ENCODE data around the gene ZNF280B. TPM values are rescaled to one million over a fixed set of nuclear protein-coding genes. Genes with fewer than 3 reads are reported as not detected.

ZNF280B gene
- total and polyA plus RNA-seq, 9 of the 15 experiments (the other 6 are each of a cell fraction or from before 2014, with no cell fraction given), result 7.7 to 29.9 (median 20.0) TPM

- TF ChIP-seq ARID3B (CRISPR knock-in tag; IDR thresholded peaks at IDR 0.05; ENCODE audit: borderline replicate concordance), result 0 out of 2 replicates have a peak, but pooled peaks have one; percentile 84
- TF ChIP-seq MTF1 (CRISPR knock-in tag; IDR thresholded peaks at IDR 0.05; ENCODE audit: borderline replicate concordance), result no peak
- peak; percentile 88; the same call in 1 of the 2 replicates for TF ChIP-seq ZFPM2 (CRISPR knock-in tag; IDR thresholded peaks at IDR 0.05)
- no peak for TF ChIP-seq SOX6 (IDR thresholded peaks at IDR 0.05)
- TF ChIP-seq FOXP1 (CRISPR knock-in tag; IDR thresholded peaks at IDR 0.05), result 0 out of 2 replicates have a peak, but pooled peaks have one; percentile 21
- peak; percentile 44; the same call in 1 of the 2 replicates for TF ChIP-seq ERF (CRISPR knock-in tag; IDR thresholded peaks at IDR 0.05)
- TF ChIP-seq ZNF165 (CRISPR knock-in tag; IDR thresholded peaks at IDR 0.05; ENCODE audit: borderline replicate concordance), result peak; percentile 90
- TF ChIP-seq ETS2 (tag; IDR thresholded peaks at IDR 0.05; ENCODE audit: borderline replicate concordance, poor library complexity, severe bottlenecking), result no peak
- TF ChIP-seq, protein P1, sequence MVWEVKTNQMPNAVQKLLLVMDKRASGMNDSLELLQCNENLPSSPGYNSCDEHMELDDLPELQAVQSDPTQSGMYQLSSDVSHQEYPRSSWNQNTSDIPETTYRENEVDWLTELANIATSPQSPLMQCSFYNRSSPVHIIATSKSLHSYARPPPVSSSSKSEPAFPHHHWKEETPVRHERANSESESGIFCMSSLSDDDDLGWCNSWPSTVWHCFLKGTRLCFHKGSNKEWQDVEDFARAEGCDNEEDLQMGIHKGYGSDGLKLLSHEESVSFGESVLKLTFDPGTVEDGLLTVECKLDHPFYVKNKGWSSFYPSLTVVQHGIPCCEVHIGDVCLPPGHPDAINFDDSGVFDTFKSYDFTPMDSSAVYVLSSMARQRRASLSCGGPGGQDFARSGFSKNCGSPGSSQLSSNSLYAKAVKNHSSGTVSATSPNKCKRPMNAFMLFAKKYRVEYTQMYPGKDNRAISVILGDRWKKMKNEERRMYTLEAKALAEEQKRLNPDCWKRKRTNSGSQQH (CRISPR knock-in tag; IDR thresholded peaks at IDR 0.05), result peak; percentile 72; the same call in 1 of the 2 replicates
- peak; percentile 24 for TF ChIP-seq HDAC3 (IDR thresholded peaks at IDR 0.05; ENCODE audit: borderline replicate concordance, partially characterized antibody)
- peak in 1 of 2 experiments; percentile 73; a peak in 1 of 4 replicates for TF ChIP-seq TBL1XR1 (IDR thresholded peaks at IDR 0.05; ENCODE audit: low read length in 2 of 2)
- TF ChIP-seq OTX1 (CRISPR knock-in tag; IDR thresholded peaks at IDR 0.05), result peak; percentile 83; the same call in 1 of the 2 replicates
- peak; percentile 29; the same call in 1 of the 2 replicates for TF ChIP-seq ZNF324 (CRISPR knock-in tag; IDR thresholded peaks at IDR 0.05)
- TF ChIP-seq, protein P2, sequence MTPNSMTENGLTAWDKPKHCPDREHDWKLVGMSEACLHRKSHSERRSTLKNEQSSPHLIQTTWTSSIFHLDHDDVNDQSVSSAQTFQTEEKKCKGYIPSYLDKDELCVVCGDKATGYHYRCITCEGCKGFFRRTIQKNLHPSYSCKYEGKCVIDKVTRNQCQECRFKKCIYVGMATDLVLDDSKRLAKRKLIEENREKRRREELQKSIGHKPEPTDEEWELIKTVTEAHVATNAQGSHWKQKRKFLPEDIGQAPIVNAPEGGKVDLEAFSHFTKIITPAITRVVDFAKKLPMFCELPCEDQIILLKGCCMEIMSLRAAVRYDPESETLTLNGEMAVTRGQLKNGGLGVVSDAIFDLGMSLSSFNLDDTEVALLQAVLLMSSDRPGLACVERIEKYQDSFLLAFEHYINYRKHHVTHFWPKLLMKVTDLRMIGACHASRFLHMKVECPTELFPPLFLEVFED (CRISPR knock-in tag; conservative IDR thresholded peaks at IDR 0.05), result peak; percentile 94
- no peak for TF ChIP-seq SMARCC2 (IDR thresholded peaks at IDR 0.05; ENCODE audit: low read depth)
- TF ChIP-seq SMAD4 (CRISPR knock-in tag; conservative IDR thresholded peaks at IDR 0.05), result peak; percentile 51; the same call in 1 of the 2 replicates
- TF ChIP-seq E2F5 (CRISPR knock-in tag; IDR thresholded peaks at IDR 0.05), result peak; percentile 67; the same call in 1 of the 2 replicates
- TF ChIP-seq EP400 (IDR thresholded peaks at IDR 0.05), result no peak; the same call in 1 of the 2 replicates
- peak; percentile 56; the same call in 1 of the 2 replicates for TF ChIP-seq HIVEP1 (CRISPR knock-in tag; IDR thresholded peaks at IDR 0.05)
- TF ChIP-seq DIDO1 (tag; IDR thresholded peaks at IDR 0.05; ENCODE audit: low read depth), result peak; percentile 58; the same call in 1 of the 2 replicates
- TF ChIP-seq BRD4 (IDR thresholded peaks at IDR 0.05), result no peak
Measured at GRCh38 chr22:22463855-22464540, 44.5 kb downstream of the ZNF280B start (continued).

Data from K562 (cell line).